ENCODE measurements around the gene DZIP3. TPM values are rescaled to one million over a fixed set of nuclear protein-coding genes. Genes with fewer than 3 reads are reported as not detected.

The DZIP3 gene
- total RNA-seq, 1 experiment from 2014 or later: 22.1 TPM

- H4K91ac ChIP-seq (ENCODE audit: insufficient read length, low read depth, low read length): no peak overlapping the region
- H4K8ac ChIP-seq (replicated peaks; ENCODE audit: insufficient read length, low read depth, low read length): no peak overlapping the region
- no peak overlapping the region for H3K9ac ChIP-seq (ENCODE audit: extremely low read depth, insufficient read length, low read length)
- peaks cover 15 to 21% of the 10 kb centered on the region in 2 experiments for H3K4me1 Mint-ChIP-seq
- no peak overlapping the region for H3K18ac ChIP-seq (ENCODE audit: insufficient read length, low read depth, low read length)
- no peak for TF ChIP-seq CTCF (conservative IDR thresholded peaks at IDR 0.05)
- no peak overlapping the region for H2AK5ac ChIP-seq (ENCODE audit: insufficient read length, low read length)
- peaks cover 2% of the 10 kb centered on the region for H3K79me1 ChIP-seq (ENCODE audit: insufficient read depth, low read depth, low read length, poor library complexity, severe bottlenecking)
- no peaks in the 10 kb centered on the region for H3K27me3 Mint-ChIP-seq (ENCODE audit: low read depth)
- H3K23ac ChIP-seq (ENCODE audit: insufficient read length, low read depth, low read length): no peak overlapping the region
- H4K5ac ChIP-seq (ENCODE audit: insufficient read length, low read depth, low read length): no peak overlapping the region
- H2BK5ac ChIP-seq (ENCODE audit: insufficient read length, low read length): no peak overlapping the region
- DNase-seq: no peak
- H3T11ph ChIP-seq (ENCODE audit: low read length): no peak overlapping the region
- H3K4me3 Mint-ChIP-seq: no peak overlapping the region
- no peak overlapping the region for H3K4ac ChIP-seq (ENCODE audit: low read depth, low read length)
- no peak overlapping the region for H2AFZ ChIP-seq (ENCODE audit: low read length)
- H3K27ac ChIP-seq (ENCODE audit: insufficient read length, low read depth, low read length): no peak overlapping the region
- H2BK20ac ChIP-seq (ENCODE audit: low read depth, low read length, poor library complexity, severe bottlenecking): no peak overlapping the region
- WGBS (ENCODE audit: extremely low coverage, insufficient read length, low lambda C conversion rate): no CpG with 5 or more reads among the region's 1 CpG
- no peak overlapping the region for H3K14ac ChIP-seq (ENCODE audit: insufficient read depth, low read length)
- no peak overlapping the region for H2BK12ac ChIP-seq (ENCODE audit: insufficient read length, low read depth, low read length)
- H3K23me2 ChIP-seq (ENCODE audit: insufficient read length, low read depth, low read length, poor library complexity, severe bottlenecking): no peaks in the 10 kb centered on the region
- no peaks in the 10 kb centered on the region for H3K27me3 ChIP-seq (ENCODE audit: insufficient read depth, low read length)
- no peaks in the 10 kb centered on the region for H3K9me3 ChIP-seq (ENCODE audit: control insufficient read depth, low read depth, low read length)
- no peak overlapping the region for H2BK120ac ChIP-seq (ENCODE audit: low read depth, low read length, poor library complexity, severe bottlenecking)
- H3K56ac ChIP-seq (ENCODE audit: insufficient read length, low read depth, low read length): no peak overlapping the region
- no peaks in the 10 kb centered on the region for H3K79me2 ChIP-seq (ENCODE audit: insufficient read depth, low read length)
- H3K4me1 ChIP-seq (ENCODE audit: insufficient read depth, low read length): no peaks in the 10 kb centered on the region
- H3K4me2 ChIP-seq (ENCODE audit: insufficient read depth, insufficient read length, low read length): no peak overlapping the region
- no peak overlapping the region for H2BK15ac ChIP-seq (ENCODE audit: low read depth, low read length)
- H3K36me3 Mint-ChIP-seq (ENCODE audit: insufficient read depth in 1 of 3, low read depth in 3 of 3): peaks cover 0 to 12% (median 5%) of the 10 kb centered on the region in 3 experiments; a peak in 4 of 7 replicates
- peaks cover 0 to 7% of the 10 kb centered on the region in 2 experiments; a peak in 2 of 5 replicates for H3K9me3 Mint-ChIP-seq
- H4K20me1 ChIP-seq (ENCODE audit: control insufficient read depth, insufficient read depth, insufficient read length): no peaks in the 10 kb centered on the region
- 0 out of 7 replicates have a peak overlapping the region, but pooled peaks of 1 of the 3 experiments have one; percentile 28 for H3K27ac Mint-ChIP-seq
Measured at GRCh38 chr3:108599677-108600409, 10.3 kb downstream of the DZIP3 start.

All from H9 (cell line).